GM18519 (cell line): Measurements from ENCODE around the gene RAMACL.
"Not testable (repeated sequence)": the region's sequence is repeated elsewhere in the genome, so short reads cannot be mapped to it uniquely, and the experiment has no call there.

Source experiments
- ATAC-seq: cut with Tn5 transposase; IDR thresholded peaks from one replicate; pipeline ENCODE4 v1.9.1; 2021; ENCODE audit warnings: mild to moderate bottlenecking, moderate library complexity; ENCODE audit not compliant: unreplicated experiment, low FRiP score

The RAMACL gene

DNA sequence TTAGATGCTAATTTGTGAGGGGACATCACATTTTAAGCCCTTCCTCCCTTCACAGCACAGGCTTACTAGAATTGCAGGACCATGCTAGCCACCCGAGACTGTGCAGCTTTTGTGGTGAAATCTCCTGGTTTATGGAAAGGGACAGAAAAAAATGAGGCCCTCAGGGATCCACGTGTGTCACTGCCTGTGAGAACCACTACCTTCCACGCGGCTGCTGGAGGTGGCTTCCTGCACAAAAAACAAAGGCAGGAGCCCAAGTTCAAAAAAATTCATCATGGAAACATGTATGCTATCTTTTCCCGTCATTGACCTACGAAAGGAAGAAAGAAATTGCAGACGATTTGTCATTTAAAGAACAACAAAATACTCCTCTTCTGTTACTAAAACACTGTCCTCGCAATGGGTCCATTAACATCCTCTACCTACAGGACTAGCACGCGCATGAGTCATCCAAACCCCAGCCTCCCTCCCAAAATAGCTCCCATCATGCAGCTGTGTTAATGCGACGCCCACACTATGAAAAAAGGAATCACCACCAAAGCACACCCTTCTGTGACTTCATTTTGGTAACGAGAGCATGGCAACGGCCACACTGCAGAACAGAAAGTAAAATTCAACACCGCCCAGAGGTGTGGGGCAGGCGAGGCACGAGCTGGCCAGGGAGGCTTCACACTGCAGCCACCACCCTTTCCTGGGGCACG is 45.7 kb downstream of the RAMACL start:
- peak; percentile 79 for ATAC-seq

DNA sequence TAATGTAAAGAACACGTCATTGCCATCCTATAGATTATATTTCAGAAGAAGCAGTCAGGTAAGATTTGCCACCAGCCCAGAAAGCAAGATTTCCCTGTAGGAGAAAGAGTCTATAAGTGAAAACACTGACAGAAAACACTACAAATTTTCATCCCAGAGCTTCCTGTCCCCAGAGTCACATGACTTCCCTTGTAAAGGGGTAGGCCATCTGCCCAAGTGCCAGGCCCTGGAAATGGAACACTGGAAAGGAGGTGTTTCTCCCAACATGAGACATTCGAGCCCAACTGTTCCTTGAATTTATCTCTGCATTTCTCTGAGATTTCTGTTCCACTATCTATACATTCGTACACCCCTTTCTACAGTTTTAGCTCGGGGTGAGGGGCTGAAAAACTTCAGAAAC is 46.9 kb downstream of the RAMACL start:
- ATAC-seq, result no peak

DNA sequence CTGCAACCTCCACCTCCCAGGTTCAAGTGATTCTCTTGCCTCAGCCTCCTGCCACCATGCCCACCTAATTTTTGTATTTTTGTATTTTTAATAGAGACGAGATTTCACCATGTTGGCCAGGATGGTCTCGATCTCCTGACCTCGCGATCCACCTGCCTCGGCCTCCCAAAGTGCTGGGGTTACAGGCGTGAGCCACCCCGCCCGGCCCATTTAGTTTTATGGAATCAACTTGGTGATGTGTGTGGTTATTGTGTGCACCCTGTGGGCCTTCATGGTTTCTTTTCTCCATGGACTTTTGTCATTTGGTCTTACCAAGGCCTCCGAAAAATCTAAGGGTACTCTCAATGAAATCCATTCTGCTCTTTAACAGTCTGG is 47.5 kb downstream of the RAMACL start:
- ATAC-seq, result not testable (repeated sequence)

DNA sequence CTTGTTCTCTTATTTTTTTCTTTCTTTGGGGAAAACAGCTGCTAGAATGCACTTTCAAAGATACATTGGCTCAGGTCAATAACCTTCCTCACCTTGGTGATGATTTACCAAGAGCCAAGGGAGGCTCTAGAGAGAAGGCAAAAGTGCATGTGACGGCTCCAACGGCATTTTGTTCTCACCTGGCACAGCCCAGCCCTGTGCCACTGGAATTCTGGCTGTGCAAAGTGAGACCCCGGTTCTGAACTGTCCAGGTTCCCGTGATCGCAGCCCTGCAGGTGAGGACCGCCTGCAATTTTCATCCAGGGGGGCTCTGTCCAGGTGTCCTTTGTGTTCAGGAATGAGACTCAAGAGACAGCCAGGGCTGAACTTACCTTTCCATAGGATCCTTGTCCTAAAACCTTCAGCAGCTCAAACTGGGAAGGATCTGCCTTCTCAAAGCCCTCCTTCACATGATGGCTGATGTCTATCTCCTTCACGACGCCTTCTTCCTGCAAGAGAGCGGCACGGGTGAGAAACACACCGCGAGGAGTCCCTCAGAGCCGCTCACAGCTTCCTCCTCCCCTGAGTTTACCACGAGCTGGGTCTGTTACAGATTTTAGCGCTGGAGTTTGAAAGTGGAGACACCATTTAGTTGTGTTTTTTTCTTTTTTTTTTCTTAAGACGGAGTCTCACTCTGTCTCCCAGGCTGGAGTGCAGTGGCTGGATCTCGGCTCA is 48.0 kb downstream of the RAMACL start:
- ATAC-seq, result no peak

DNA sequence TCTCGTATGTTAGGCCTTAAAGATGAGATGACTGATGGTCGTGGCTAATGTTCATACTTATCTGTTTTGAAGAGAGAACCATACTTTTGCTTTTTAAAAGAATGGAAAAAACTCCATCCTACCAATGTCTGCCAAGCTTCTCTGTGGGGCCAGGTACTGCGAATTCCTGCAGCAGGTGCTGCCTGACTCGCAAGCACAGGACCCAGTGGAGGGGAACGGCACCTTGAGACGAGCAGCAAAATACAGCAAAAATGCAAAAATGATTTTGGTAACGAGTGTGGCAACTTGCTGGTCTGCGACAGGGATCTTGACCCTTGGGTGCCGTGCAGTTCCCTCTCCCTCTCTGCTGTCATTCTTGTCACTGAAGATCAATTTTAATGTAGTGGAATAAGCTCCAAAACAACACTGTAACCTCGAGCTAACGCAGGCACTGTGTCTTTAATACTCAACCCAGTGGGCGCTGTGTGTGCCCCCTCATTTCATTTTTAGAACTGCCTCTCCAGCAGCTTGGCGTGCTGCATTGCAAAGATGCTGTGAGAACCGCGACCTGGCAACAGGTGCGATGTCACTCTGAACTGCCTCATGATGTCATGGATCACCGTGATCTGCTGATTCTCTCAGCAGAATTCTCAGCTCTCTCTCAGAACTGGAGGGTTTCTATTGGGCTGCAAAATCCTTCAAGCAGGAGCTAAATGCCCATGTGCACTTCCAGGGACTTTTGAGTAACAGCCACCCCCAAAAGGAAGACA is 51.6 kb downstream of the RAMACL start:
- no peak for ATAC-seq

DNA sequence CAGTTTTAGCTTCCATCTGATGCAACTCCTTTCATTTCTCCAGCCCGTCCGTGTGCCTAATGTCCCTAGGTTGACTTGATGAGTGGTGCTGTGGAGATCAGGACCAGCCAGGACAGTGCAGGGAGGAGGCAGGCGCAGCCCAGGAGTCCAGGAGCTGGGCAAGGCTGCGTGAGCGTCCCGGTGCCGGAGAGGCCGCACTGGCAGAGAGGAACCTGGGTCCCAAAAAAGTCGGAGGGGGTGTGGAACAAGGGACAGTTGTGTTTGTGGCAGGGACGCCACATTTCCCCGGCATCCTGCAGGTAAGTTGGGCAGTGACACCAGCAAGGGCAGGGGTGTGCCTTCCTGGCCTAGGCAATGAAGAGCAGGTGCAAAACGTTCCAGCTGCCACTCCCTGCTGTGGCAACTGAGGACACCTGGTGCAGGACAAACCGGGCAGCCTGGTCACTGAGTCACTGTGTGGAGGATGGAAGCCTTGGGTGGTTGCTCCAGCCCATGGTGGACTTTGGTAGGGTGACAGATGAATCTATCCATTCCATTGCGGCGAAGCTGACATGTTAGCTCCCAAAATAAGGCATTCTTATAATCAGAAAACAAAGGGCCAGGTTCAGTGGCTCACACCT is 53.2 kb downstream of the RAMACL start:
- no peak for ATAC-seq
